Retinal pigment epithelial cell (primary cell): ENCODE measurements around the gene EVC2.

Experiments
- DNase-seq: peaks from one replicate; pipeline ENCODE4 v3.0.0-alpha.2; 2010; ENCODE audit warnings: low read depth
- H3K4me3 ChIP-seq: 2 replicates; pipeline ENCODE4 v1.5.1; 2011; ENCODE audit warnings: mild to moderate bottlenecking, low read length, control low read depth, moderate library complexity
- TF ChIP-seq, protein P1 (sequence below): conservative IDR thresholded peaks from 2 replicates; pipeline ENCODE4 v1.5.1; 2011; ENCODE audit warnings: low read depth, low read length, control low read depth, inconsistent platforms

Gene EVC2

DNA sequence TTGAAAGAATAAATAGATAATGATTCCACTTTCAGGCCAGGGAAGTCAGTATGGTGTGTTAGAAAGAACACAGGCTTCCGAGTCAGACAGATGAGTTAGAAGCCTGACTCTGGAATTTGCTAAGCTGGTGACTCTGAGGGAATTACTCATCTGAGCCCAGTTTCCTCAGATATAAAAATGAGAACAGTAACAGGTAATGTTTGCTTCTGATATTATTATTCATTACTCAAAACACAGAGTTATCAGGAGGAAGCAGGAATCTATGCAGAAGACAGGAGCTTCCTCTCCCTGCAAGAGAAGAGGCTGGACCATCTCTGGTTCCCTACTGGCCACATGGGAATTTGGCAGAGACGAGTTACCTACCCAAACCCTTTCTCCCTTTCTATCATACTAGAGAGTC lies 163.1 kb downstream of the EVC2 start:
- DNase-seq: no peak
- TF ChIP-seq, protein P1, sequence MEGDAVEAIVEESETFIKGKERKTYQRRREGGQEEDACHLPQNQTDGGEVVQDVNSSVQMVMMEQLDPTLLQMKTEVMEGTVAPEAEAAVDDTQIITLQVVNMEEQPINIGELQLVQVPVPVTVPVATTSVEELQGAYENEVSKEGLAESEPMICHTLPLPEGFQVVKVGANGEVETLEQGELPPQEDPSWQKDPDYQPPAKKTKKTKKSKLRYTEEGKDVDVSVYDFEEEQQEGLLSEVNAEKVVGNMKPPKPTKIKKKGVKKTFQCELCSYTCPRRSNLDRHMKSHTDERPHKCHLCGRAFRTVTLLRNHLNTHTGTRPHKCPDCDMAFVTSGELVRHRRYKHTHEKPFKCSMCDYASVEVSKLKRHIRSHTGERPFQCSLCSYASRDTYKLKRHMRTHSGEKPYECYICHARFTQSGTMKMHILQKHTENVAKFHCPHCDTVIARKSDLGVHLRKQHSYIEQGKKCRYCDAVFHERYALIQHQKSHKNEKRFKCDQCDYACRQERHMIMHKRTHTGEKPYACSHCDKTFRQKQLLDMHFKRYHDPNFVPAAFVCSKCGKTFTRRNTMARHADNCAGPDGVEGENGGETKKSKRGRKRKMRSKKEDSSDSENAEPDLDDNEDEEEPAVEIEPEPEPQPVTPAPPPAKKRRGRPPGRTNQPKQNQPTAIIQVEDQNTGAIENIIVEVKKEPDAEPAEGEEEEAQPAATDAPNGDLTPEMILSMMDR: no peak
- H3K4me3 ChIP-seq: no peak overlapping the region

DNA sequence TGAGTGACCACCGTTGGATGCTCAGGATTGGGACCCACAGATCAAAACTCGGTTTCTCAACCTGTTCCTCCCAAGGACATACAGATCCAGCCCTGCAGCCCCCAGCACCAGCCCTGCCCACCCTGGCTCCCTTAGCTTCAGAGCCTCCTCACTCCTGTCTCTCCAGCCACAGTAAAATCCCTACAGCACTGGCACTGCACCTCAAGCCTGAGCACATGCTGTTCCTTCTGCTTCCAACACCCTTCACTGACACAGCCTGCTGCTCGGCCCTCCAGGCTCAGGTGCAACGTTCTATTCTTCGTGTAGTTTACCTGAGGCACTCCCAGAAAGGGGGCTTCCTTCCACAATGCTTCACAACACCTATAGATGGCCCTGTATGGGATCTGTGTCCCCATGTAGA lies 163.6 kb downstream of the EVC2 start:
- TF ChIP-seq, protein P1: no peak
- no peak overlapping the region for H3K4me3 ChIP-seq
- DNase-seq: no peak

DNA sequence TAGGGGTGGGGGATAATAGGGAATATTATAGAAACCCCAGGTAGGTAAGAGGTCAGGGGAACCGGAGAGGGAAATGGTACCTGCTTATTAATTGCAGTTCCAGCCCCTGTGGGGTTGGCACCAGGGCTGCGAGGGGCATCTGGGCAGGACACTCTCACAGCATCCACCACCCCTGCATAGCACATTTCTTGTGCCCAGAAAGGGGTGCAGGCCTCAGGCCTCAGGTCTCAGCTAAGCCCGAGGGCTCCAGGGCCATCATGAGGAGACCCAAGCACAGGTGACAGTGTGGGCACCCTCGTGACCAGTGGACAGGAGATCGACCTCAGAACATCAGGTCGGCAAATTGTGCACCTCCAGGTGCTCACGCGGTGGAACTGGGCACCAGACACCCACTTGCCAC lies 164.7 kb downstream of the EVC2 start:
- TF ChIP-seq, protein P1: no peak
- no peak overlapping the region for H3K4me3 ChIP-seq
- no peak for DNase-seq

DNA sequence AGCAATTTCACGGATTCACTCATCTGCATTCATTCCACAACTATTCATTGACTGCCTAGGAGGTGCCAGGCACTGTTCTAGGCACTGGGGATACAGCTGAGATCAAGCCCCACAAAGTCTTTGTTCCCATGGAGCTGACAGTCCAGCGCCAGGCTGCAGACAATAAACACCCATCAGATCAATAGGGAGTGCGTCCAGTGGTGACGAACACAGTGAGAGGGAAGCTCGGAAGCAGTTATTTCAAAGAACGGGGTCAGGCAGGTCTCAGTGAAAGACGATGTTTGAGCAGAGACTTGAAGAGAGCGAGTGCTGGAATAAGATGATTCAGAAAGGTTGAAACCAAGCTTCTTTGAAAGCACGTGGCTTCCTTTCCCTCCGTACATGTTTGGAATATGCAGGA lies 167.2 kb downstream of the EVC2 start:
- TF ChIP-seq, protein P1: no peak
- DNase-seq: no peak
- no peak overlapping the region for H3K4me3 ChIP-seq

DNA sequence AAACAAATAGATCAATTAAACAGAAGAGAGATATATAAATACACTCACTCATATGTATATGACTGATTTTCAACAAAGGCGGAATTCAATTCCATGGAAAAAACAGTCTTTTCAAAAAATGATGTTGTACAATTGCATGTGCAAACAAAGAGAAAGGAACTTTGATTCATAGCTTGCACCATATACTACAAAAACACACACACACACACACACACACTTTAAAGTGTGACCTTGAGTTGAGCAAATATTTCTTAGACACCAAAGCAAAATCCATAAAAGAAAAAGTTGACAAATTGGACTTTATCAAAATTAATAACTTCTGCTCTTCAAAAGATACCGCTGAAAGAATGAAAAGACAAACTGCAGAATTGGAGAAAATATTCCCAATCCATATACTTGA lies 168.8 kb downstream of the EVC2 start:
- no peak for DNase-seq
- no peak overlapping the region for H3K4me3 ChIP-seq
- TF ChIP-seq, protein P1: no peak

DNA sequence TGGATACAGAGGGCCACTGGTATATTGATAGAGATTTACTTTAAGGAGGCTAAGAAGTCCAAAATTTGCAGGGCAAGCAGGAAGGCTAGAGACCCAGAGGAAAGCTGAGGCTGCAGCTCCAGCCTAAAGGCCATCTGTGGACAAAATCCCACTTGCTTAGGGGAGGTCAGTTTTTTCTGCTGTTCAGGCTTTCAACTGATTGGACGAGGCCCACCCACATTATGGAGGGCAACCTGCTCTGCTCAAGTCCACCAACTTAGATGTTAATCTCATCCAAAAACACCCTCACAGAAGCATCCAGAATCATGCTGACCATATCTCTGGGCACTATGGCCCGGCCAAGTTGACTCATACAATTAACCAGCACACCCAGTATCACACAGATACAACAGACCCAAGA lies 176.3 kb downstream of the EVC2 start:
- DNase-seq: no peak
- no peak overlapping the region for H3K4me3 ChIP-seq
- TF ChIP-seq, protein P1: no peak

DNA sequence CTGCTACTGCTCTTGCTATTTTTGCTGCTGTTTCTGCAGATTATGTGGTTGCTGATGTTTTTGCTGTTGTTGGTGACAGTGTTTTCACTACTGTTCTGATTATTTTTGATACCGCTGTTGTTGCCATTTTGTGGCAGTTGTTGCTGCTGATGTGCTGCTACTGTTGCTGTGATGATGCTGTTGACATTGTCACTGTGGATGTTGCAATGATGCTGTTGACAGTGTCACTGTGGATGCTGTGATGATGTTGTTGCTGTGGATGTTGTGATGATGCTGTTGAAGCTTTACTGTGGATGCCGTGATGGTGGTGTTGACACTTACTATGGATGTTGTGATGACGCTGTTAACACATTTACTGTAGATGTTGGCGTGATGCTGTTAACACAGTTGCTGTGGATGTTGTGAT lies 180.3 kb downstream of the EVC2 start:
- TF ChIP-seq, protein P1: no peak
- no peak overlapping the region for H3K4me3 ChIP-seq
- no peak for DNase-seq
